SK-N-SH treated with all-trans-retinoic acid at 6 μM for 48 hours (cell line): ENCODE measurements around the gene PKNOX2.

Experiments used
- ISL1 ChIP-seq: fragments of 250-450 bp; sonication (Bioruptor Pico); IDR thresholded peaks from 2 replicates; pipeline ENCODE4 v2.1.2; 2022; ENCODE audit warnings: mild to moderate bottlenecking, moderate library complexity
- RARB ChIP-seq: fragments of 250-450 bp; sonication (Bioruptor Pico); IDR thresholded peaks from 2 replicates; pipeline ENCODE4 v1.8.0; 2021; ENCODE audit warnings: mild to moderate bottlenecking, moderate library complexity
- TOX ChIP-seq: fragments of 250-450 bp; sonication (Bioruptor Pico); IDR thresholded peaks from 2 replicates; pipeline ENCODE4 v1.8.0; 2021; ENCODE audit warnings: mild to moderate bottlenecking, moderate library complexity, borderline replicate concordance
- ZC3H10 ChIP-seq: fragments of 250-450 bp; sonication (Bioruptor Pico); IDR thresholded peaks from 2 replicates; pipeline ENCODE4 v1.5.1; 2021; ENCODE audit warnings: mild to moderate bottlenecking, moderate library complexity
- TF ChIP-seq, protein P1 (sequence below): fragments of 250-450 bp; sonication (Bioruptor Pico); IDR thresholded peaks from 2 replicates; pipeline ENCODE4 v1.8.0; 2020; ENCODE audit warnings: mild to moderate bottlenecking, moderate library complexity, borderline replicate concordance
- TF ChIP-seq, protein P2 (sequence below): fragments of 250-450 bp; sonication (Bioruptor Pico); IDR thresholded peaks from 2 replicates; pipeline ENCODE4 v1.5.1; 2020; ENCODE audit warnings: low read depth, mild to moderate bottlenecking, moderate library complexity

DNA sequence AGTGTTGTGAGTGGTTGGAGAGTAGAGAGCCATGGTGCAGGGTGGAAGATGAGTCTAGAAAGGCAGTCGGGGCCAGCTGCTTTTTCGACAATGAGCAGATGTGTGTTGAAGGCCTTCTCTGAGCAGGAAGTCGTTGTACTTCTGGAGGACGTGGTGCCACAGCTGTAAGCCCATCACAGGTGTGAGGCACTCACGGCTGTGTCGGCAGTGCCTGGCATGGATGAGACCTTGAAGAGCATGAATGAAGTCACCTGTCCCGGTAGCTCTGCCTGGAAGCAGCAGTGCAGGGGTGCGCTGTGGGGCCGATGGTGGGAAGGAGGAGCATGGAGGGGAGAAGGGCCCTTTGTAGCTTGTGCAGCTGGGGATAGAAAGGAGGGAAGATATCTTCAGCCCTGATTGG, 165.2 kb downstream of the PKNOX2 start:
- TF ChIP-seq ZC3H10 (CRISPR knock-in tag), result no peak
- no peak for TF ChIP-seq TOX (CRISPR knock-in tag)
- TF ChIP-seq, protein P1, sequence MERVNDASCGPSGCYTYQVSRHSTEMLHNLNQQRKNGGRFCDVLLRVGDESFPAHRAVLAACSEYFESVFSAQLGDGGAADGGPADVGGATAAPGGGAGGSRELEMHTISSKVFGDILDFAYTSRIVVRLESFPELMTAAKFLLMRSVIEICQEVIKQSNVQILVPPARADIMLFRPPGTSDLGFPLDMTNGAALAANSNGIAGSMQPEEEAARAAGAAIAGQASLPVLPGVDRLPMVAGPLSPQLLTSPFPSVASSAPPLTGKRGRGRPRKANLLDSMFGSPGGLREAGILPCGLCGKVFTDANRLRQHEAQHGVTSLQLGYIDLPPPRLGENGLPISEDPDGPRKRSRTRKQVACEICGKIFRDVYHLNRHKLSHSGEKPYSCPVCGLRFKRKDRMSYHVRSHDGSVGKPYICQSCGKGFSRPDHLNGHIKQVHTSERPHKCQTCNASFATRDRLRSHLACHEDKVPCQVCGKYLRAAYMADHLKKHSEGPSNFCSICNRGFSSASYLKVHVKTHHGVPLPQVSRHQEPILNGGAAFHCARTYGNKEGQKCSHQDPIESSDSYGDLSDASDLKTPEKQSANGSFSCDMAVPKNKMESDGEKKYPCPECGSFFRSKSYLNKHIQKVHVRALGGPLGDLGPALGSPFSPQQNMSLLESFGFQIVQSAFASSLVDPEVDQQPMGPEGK (CRISPR knock-in tag), result no peak
- no peak for TF ChIP-seq RARB (CRISPR knock-in tag)
- TF ChIP-seq, protein P2, sequence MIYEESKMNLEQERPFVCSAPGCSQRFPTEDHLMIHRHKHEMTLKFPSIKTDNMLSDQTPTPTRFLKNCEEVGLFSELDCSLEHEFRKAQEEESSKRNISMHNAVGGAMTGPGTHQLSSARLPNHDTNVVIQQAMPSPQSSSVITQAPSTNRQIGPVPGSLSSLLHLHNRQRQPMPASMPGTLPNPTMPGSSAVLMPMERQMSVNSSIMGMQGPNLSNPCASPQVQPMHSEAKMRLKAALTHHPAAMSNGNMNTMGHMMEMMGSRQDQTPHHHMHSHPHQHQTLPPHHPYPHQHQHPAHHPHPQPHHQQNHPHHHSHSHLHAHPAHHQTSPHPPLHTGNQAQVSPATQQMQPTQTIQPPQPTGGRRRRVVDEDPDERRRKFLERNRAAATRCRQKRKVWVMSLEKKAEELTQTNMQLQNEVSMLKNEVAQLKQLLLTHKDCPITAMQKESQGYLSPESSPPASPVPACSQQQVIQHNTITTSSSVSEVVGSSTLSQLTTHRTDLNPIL (CRISPR knock-in tag), result no peak
- TF ChIP-seq ISL1 (CRISPR knock-in tag), result no peak
